ENCODE data around the gene COL28A1. TPM values are rescaled to one million over a fixed set of nuclear protein-coding genes. Genes with fewer than 3 reads are reported as not detected.

The COL28A1 gene
- total RNA-seq, 1 experiment from 2014 or later, result not detected

- H3K36me3 ChIP-seq, result no peaks in the 10 kb centered on the region
- H3K27me3 ChIP-seq (replicated peaks), result no peaks in the 10 kb centered on the region
- no peaks in the 10 kb centered on the region for H3K9me3 ChIP-seq (replicated peaks)
- H3K27ac ChIP-seq, result no peak overlapping the region
- no peak overlapping the region for H3K4me3 ChIP-seq
- no peak for DNase-seq (ENCODE audit: low read depth in 1 of 2, low spot score in 2 of 2)
- H3K4me1 ChIP-seq (replicated peaks), result no peaks in the 10 kb centered on the region
Measured at GRCh38 chr7:7522421-7522820, 13.3 kb downstream of the COL28A1 start.

GRCh38 chr7:7521259-7521658 lies 14.4 kb downstream of the COL28A1 start:
- DNase-seq (ENCODE audit: low read depth in 1 of 2, low spot score in 2 of 2), result no peak
- Histone ChIP-seq H3K27me3 (replicated peaks) (no peaks in the 10 kb centered on the region), H3K9me3 (replicated peaks) (no peaks in the 10 kb centered on the region), H3K4me3 (no peak overlapping the region), H3K36me3 (no peaks in the 10 kb centered on the region), H3K27ac (no peak overlapping the region), H3K4me1 (replicated peaks) (no peaks in the 10 kb centered on the region)

GRCh38 chr7:7519528-7519927 lies 16.1 kb downstream of the COL28A1 start:
- H3K27ac ChIP-seq, result no peak overlapping the region
- no peaks in the 10 kb centered on the region for H3K27me3 ChIP-seq (replicated peaks)
- H3K36me3 ChIP-seq, result no peaks in the 10 kb centered on the region
- no peak overlapping the region for H3K4me3 ChIP-seq
- DNase-seq (ENCODE audit: low read depth in 1 of 2, low spot score in 2 of 2), result no peak
- H3K4me1 ChIP-seq (replicated peaks), result no peaks in the 10 kb centered on the region
- H3K9me3 ChIP-seq (replicated peaks), result no peaks in the 10 kb centered on the region

- Histone ChIP-seq H3K27ac (no peak overlapping the region), H3K4me1 (replicated peaks) (no peaks in the 10 kb centered on the region), H3K4me3 (no peak overlapping the region), H3K9me3 (replicated peaks) (no peaks in the 10 kb centered on the region), H3K36me3 (no peaks in the 10 kb centered on the region), H3K27me3 (replicated peaks) (no peaks in the 10 kb centered on the region)
- DNase-seq (ENCODE audit: low read depth in 1 of 2, low spot score in 2 of 2), result no peak
Measured at GRCh38 chr7:7519056-7519455, 16.6 kb downstream of the COL28A1 start.

GRCh38 chr7:7517754-7518153 lies 17.9 kb downstream of the COL28A1 start:
- Histone ChIP-seq H3K4me1 (replicated peaks) (no peaks in the 10 kb centered on the region), H3K4me3 (no peak overlapping the region), H3K36me3 (no peaks in the 10 kb centered on the region), H3K27me3 (replicated peaks) (no peaks in the 10 kb centered on the region), H3K9me3 (replicated peaks) (no peaks in the 10 kb centered on the region), H3K27ac (no peak overlapping the region)
- DNase-seq (ENCODE audit: low read depth in 1 of 2, low spot score in 2 of 2), result no peak

GRCh38 chr7:7516662-7517061 lies 19.0 kb downstream of the COL28A1 start:
- DNase-seq (ENCODE audit: low read depth in 1 of 2, low spot score in 2 of 2), result no peak
- no peaks in the 10 kb centered on the region for H3K27me3 ChIP-seq (replicated peaks)
- no peaks in the 10 kb centered on the region for H3K4me1 ChIP-seq (replicated peaks)
- no peak overlapping the region for H3K27ac ChIP-seq
- H3K4me3 ChIP-seq, result no peak overlapping the region
- H3K9me3 ChIP-seq (replicated peaks), result no peaks in the 10 kb centered on the region
- H3K36me3 ChIP-seq, result no peaks in the 10 kb centered on the region

- Histone ChIP-seq H3K9me3 (replicated peaks) (no peaks in the 10 kb centered on the region), H3K4me1 (replicated peaks) (no peaks in the 10 kb centered on the region), H3K27me3 (replicated peaks) (no peaks in the 10 kb centered on the region), H3K36me3 (no peaks in the 10 kb centered on the region), H3K27ac (no peak overlapping the region), H3K4me3 (no peak overlapping the region)
- no peak for DNase-seq (ENCODE audit: low read depth in 1 of 2, low spot score in 2 of 2)
Measured at GRCh38 chr7:7516156-7516555, 19.5 kb downstream of the COL28A1 start.

- H3K36me3 ChIP-seq, result no peaks in the 10 kb centered on the region
- H3K4me1 ChIP-seq (replicated peaks), result no peaks in the 10 kb centered on the region
- H3K27me3 ChIP-seq (replicated peaks), result no peaks in the 10 kb centered on the region
- H3K27ac ChIP-seq, result no peak overlapping the region
- no peak for DNase-seq (ENCODE audit: low read depth in 1 of 2, low spot score in 2 of 2)
- H3K4me3 ChIP-seq, result no peak overlapping the region
- no peaks in the 10 kb centered on the region for H3K9me3 ChIP-seq (replicated peaks)
Measured at GRCh38 chr7:7512861-7513597, 22.6 kb downstream of the COL28A1 start.

- no peaks in the 10 kb centered on the region for H3K36me3 ChIP-seq
- H3K27ac ChIP-seq, result no peak overlapping the region
- no peak for DNase-seq (ENCODE audit: low read depth in 1 of 2, low spot score in 2 of 2)
- no peaks in the 10 kb centered on the region for H3K27me3 ChIP-seq (replicated peaks)
- no peak overlapping the region for H3K4me3 ChIP-seq
- H3K9me3 ChIP-seq (replicated peaks), result no peaks in the 10 kb centered on the region
- H3K4me1 ChIP-seq (replicated peaks), result no peaks in the 10 kb centered on the region
Measured at GRCh38 chr7:7510794-7511193, 24.9 kb downstream of the COL28A1 start.

- H3K27ac ChIP-seq, result no peak overlapping the region
- no peak overlapping the region for H3K4me3 ChIP-seq
- H3K4me1 ChIP-seq (replicated peaks), result no peaks in the 10 kb centered on the region
- no peak for DNase-seq (ENCODE audit: low read depth in 1 of 2, low spot score in 2 of 2)
- no peaks in the 10 kb centered on the region for H3K27me3 ChIP-seq (replicated peaks)
- H3K9me3 ChIP-seq (replicated peaks), result no peaks in the 10 kb centered on the region
- H3K36me3 ChIP-seq, result no peaks in the 10 kb centered on the region
Measured at GRCh38 chr7:7505915-7506314, 29.8 kb downstream of the COL28A1 start.

GRCh38 chr7:7504910-7505704 lies 30.6 kb downstream of the COL28A1 start:
- no peaks in the 10 kb centered on the region for H3K9me3 ChIP-seq (replicated peaks)
- no peak overlapping the region for H3K27ac ChIP-seq
- no peaks in the 10 kb centered on the region for H3K4me1 ChIP-seq (replicated peaks)
- no peaks in the 10 kb centered on the region for H3K36me3 ChIP-seq
- no peak for DNase-seq (ENCODE audit: low read depth in 1 of 2, low spot score in 2 of 2)
- H3K4me3 ChIP-seq, result no peak overlapping the region
- H3K27me3 ChIP-seq (replicated peaks), result no peaks in the 10 kb centered on the region

GRCh38 chr7:7499892-7500291 lies 35.8 kb downstream of the COL28A1 start:
- DNase-seq (ENCODE audit: low read depth in 1 of 2, low spot score in 2 of 2), result no peak
- Histone ChIP-seq H3K4me1 (replicated peaks) (no peaks in the 10 kb centered on the region), H3K27me3 (replicated peaks) (no peaks in the 10 kb centered on the region), H3K9me3 (replicated peaks) (no peaks in the 10 kb centered on the region), H3K36me3 (no peaks in the 10 kb centered on the region), H3K27ac (no peak overlapping the region), H3K4me3 (no peak overlapping the region)

GRCh38 chr7:7498856-7499255 lies 36.8 kb downstream of the COL28A1 start:
- Histone ChIP-seq H3K9me3 (replicated peaks) (no peaks in the 10 kb centered on the region), H3K36me3 (no peaks in the 10 kb centered on the region), H3K4me3 (no peak overlapping the region), H3K4me1 (replicated peaks) (no peaks in the 10 kb centered on the region), H3K27me3 (replicated peaks) (no peaks in the 10 kb centered on the region), H3K27ac (no peak overlapping the region)
- no peak for DNase-seq (ENCODE audit: low read depth in 1 of 2, low spot score in 2 of 2)

GRCh38 chr7:7496311-7496710 lies 39.4 kb downstream of the COL28A1 start:
- Histone ChIP-seq H3K27me3 (replicated peaks) (no peaks in the 10 kb centered on the region), H3K27ac (no peak overlapping the region), H3K9me3 (replicated peaks) (no peaks in the 10 kb centered on the region), H3K4me1 (replicated peaks) (peaks cover 10% of the 10 kb centered on the region), H3K4me3 (no peak overlapping the region), H3K36me3 (no peaks in the 10 kb centered on the region)
- no peak for DNase-seq (ENCODE audit: low read depth in 1 of 2, low spot score in 2 of 2)
